Endothelial cell of umbilical vein (primary cell): ENCODE measurements around the gene ADPGK. TPM values are rescaled to one million over a fixed set of nuclear protein-coding genes. Genes with fewer than 3 reads are reported as not detected.

Experiments used
- BruUV-seq: library from RNA; stranded (reverse); fragments of 400-500 nt; replicated peaks from 2 replicates; lab custom pipeline; 2021; lab: Mats Ljungman, UMichigan
- CTCF ChIA-PET: fragments of 300-600, 350-600 bp; sonication (Branson Sonifier 250); formaldehyde crosslinking; loops from one replicate; lab custom pipeline; 2021; ENCODE audit warnings: antibody characterized with exemption, inconsistent platforms; lab: Charles Lee
- POLR2A ChIA-PET: fragments of 300-600, 350-600 bp; sonication (Branson Sonifier 250); formaldehyde crosslinking; loops from one replicate; lab custom pipeline; 2021; ENCODE audit warnings: antibody characterized with exemption, inconsistent platforms; lab: Charles Lee
- DNase-seq: peaks from one replicate; pipeline ENCODE4 v3.0.0-alpha.2; 2011; ENCODE audit warnings: low read depth, low spot score
- FAIRE-seq: peaks from 2 replicates; lab custom pipeline; 2011; peaks lifted over from hg19 to GRCh38; lab: Jason Lieb, UNC
- H2AFZ ChIP-seq: 2 replicates; pipeline ENCODE4 v1.6.0; 2012; ENCODE audit warnings: low read depth, low read length, control low read depth, inconsistent platforms
- H3K27ac ChIP-seq: 2 replicates; pipeline ENCODE4 v1.5.1; 2011; ENCODE audit warnings: low read depth, mild to moderate bottlenecking, control low read depth, low read length, moderate library complexity; ENCODE audit not compliant: insufficient read depth
- H3K27me3 ChIP-seq, 2 experiments: 2 replicates each; pipeline versions ENCODE4 v1.6.0 to v1.6.1; 2011; ENCODE audit warnings: low read length in 2 of 2, mixed read lengths in 1 of 2; ENCODE audit not compliant: control insufficient read depth in 2 of 2, insufficient read depth in 2 of 2
- H3K36me3 ChIP-seq, 2 experiments: 2 replicates in 1 of 2; 3 replicates in 1 of 2; pipeline ENCODE4 v1.5.1; 2011; ENCODE audit warnings: low read length in 2 of 2, mild to moderate bottlenecking in 1 of 2, moderate library complexity in 1 of 2; ENCODE audit not compliant: control insufficient read depth in 2 of 2, insufficient read depth in 2 of 2; ENCODE audit errors: extremely low read depth in 1 of 2
- H3K4me1 ChIP-seq: 3 replicates; pipeline ENCODE4 v1.5.1; 2011; ENCODE audit warnings: mild to moderate bottlenecking, low read length; ENCODE audit not compliant: control insufficient read depth, insufficient read depth; ENCODE audit errors: extremely low read depth
- H3K4me2 ChIP-seq: 2 replicates; pipeline ENCODE4 v1.6.1; 2011; ENCODE audit warnings: low read length, control low read depth, mixed read lengths; ENCODE audit not compliant: insufficient read depth
- H3K4me3 ChIP-seq, 3 experiments: fragments of 200-600 bp in 1 of 3; sonication (generic), shearing (Covaris generic) in 1 of 3; replicated peaks in 1 of 3; 2 replicates each; pipeline ENCODE4 v1.5.1; 2011 to 2016; ENCODE audit warnings: control low read depth in 3 of 3, low read length in 3 of 3, mild to moderate bottlenecking in 2 of 3, inconsistent platforms in 1 of 3, low read depth in 1 of 3, moderate library complexity in 1 of 3; ENCODE audit not compliant: insufficient read depth in 1 of 3
- H3K79me2 ChIP-seq: 2 replicates; pipeline ENCODE4 v1.6.0; 2012; ENCODE audit warnings: low read length, inconsistent platforms; ENCODE audit not compliant: control insufficient read depth, insufficient read depth
- H3K9ac ChIP-seq: replicated peaks from 2 replicates; pipeline ENCODE3; 2011; ENCODE audit warnings: low read length, control low read depth; ENCODE audit not compliant: insufficient read depth; ENCODE audit errors: extremely low read depth
- H3K9me1 ChIP-seq: replicated peaks from 3 replicates; pipeline ENCODE4 v1.6.0; 2011; ENCODE audit warnings: mild to moderate bottlenecking, low read length; ENCODE audit not compliant: control insufficient read depth, insufficient read depth; ENCODE audit errors: extremely low read depth
- H3K9me3 ChIP-seq: replicated peaks from 2 replicates; pipeline ENCODE4 v1.5.1; 2012; ENCODE audit warnings: low read length, inconsistent platforms; ENCODE audit not compliant: control insufficient read depth, insufficient read depth
- H4K20me1 ChIP-seq: replicated peaks from 2 replicates; pipeline ENCODE3; 2011; ENCODE audit warnings: mild to moderate bottlenecking, low read length; ENCODE audit not compliant: control insufficient read depth, insufficient read depth; ENCODE audit errors: extremely low read depth
- EZH2 ChIP-seq: IDR thresholded peaks from 2 replicates; pipeline ENCODE4 v1.6.1; 2012; ENCODE audit warnings: borderline replicate concordance, low read depth, mild to moderate bottlenecking, moderate library complexity, low read length, inconsistent platforms; ENCODE audit not compliant: severe bottlenecking
- FOS ChIP-seq: IDR thresholded peaks from 2 replicates; pipeline ENCODE4 v1.6.1; 2011; ENCODE audit warnings: mild to moderate bottlenecking, low read length, moderate library complexity, borderline replicate concordance; ENCODE audit not compliant: insufficient read depth
- GATA2 ChIP-seq: IDR thresholded peaks from 2 replicates; pipeline ENCODE4 v1.7.0; 2011; ENCODE audit warnings: low read depth, mild to moderate bottlenecking, moderate library complexity, mixed read lengths, low read length; ENCODE audit not compliant: insufficient read length, insufficient read depth
- JUN ChIP-seq: IDR thresholded peaks from 2 replicates; pipeline ENCODE4 v1.6.1; 2011; ENCODE audit warnings: borderline replicate concordance, low read depth; ENCODE audit not compliant: insufficient read length, insufficient read depth
- MYC ChIP-seq: IDR thresholded peaks from one replicate; pipeline ENCODE4 v1.6.1; 2011; ENCODE audit warnings: mild to moderate bottlenecking, low read depth, low read length
- POLR2A ChIP-seq: IDR thresholded peaks from 2 replicates; pipeline ENCODE4 v1.6.1; 2012; ENCODE audit warnings: low read depth, mild to moderate bottlenecking, control low read depth, low read length
- POLR2AphosphoS5 ChIP-seq: IDR thresholded peaks from 2 replicates; pipeline ENCODE4 v1.6.1; 2012; ENCODE audit warnings: low read depth, mild to moderate bottlenecking, control low read depth, low read length, moderate library complexity; ENCODE audit not compliant: insufficient read depth
- dilution Hi-C: fragments of 300-500 bp; cut with MboI; formaldehyde crosslinking; loops from one replicate; pipeline ENCODE4 v1.15.0; 2019; ENCODE audit warnings: low sequenced_read_pairs; ENCODE audit not compliant: extremely low pct_ligation_motif_present
- intact Hi-C: fragments of 100-400 bp; cut with micrococcal nuclease; formaldehyde crosslinking; loops from one replicate; pipeline ENCODE4 v1.10.0; 2022
- polyA plus RNA-seq, 4 experiments: library from polyadenylated mRNA; depleted of rRNA in 3 of 4; stranded (reverse) in 3 of 4; unstranded in 1 of 4; fragments of >200 nt; gene quantifications; 2 replicates each; pipeline versions ENCODE4 v1.2.1 to v1.2.3, GENCODE V29; 2011 to 2012; ENCODE audit warnings: missing spikeins in 1 of 4
- total RNA-seq: library from RNA; stranded (reverse); gene quantifications from 2 replicates; pipeline ENCODE4 v1.2.3, GENCODE V29; 2021
- TF ChIP-seq, protein P1 (sequence below), 2 donors: IDR thresholded peaks; 1 replicate in 1 of 2; 2 replicates in 1 of 2; pipeline ENCODE4 v1.5.1; 2011; ENCODE audit warnings: low read length in 2 of 2, mild to moderate bottlenecking in 2 of 2, moderate library complexity in 2 of 2, control low read depth in 1 of 2, inconsistent platforms in 1 of 2, low read depth in 1 of 2; ENCODE audit not compliant: insufficient read depth in 1 of 2; ENCODE audit errors: extremely low read depth in 1 of 2
- TF ChIP-seq, protein P2 (sequence below): IDR thresholded peaks from 2 replicates; pipeline ENCODE4 v1.6.1; 2011; ENCODE audit not compliant: insufficient read depth, insufficient read length

ADPGK gene
- total and polyA plus RNA-seq, 2 donors (not counting 3 experiments of a cell fraction or from before 2014, with no cell fraction given) = 51.0 to 57.1 TPM

DNA sequence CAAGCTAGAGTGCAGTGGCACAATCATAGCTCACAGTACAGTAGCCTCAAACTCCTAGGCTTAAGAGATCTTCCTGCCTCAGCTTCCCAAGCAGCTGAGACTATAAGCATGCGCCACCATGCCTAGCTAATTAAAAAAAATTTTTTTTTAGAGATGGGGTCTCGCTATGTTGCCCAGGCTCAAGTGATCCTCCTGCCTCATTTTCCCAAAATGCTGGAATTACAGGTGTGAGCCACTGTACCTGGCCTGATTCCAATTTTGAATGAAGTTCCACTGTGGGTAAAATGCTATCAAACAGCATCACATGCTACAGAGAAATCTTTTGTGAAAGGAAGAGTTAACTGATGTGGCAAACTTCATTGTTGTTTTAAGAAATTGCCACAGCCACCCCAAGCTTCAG lies 17.5 kb downstream of the ADPGK start:
- intact Hi-C loops = no loop called here
- Histone ChIP-seq H2AFZ (no peak overlapping the region), H3K79me2 (peaks cover 2% of the 10 kb centered on the region), H3K27ac (no peak overlapping the region), H3K4me1 (no peaks in the 10 kb centered on the region), H3K9me1 (no peaks in the 10 kb centered on the region), H4K20me1 (no peaks in the 10 kb centered on the region), H3K9ac (no peak overlapping the region), H3K4me2 (no peak overlapping the region), H3K4me3 (no peak overlapping the region), H3K9me3 (no peaks in the 10 kb centered on the region), H3K27me3 (no peaks in the 10 kb centered on the region), H3K36me3 (peaks cover 0 to 2% of the 10 kb centered on the region in 2 experiments)
- DNase-seq (no peak), FAIRE-seq (no peak)
- dilution Hi-C loops = no loop called here
- POLR2A ChIA-PET = no interaction called here
- no TSS peak for BruUV-seq
- CTCF ChIA-PET = no interaction called here
- TF ChIP-seq JUN = no peak
- TF ChIP-seq POLR2AphosphoS5 = no peak
- no peak for TF ChIP-seq FOS
- no peak for TF ChIP-seq POLR2A
- TF ChIP-seq, protein P1, sequence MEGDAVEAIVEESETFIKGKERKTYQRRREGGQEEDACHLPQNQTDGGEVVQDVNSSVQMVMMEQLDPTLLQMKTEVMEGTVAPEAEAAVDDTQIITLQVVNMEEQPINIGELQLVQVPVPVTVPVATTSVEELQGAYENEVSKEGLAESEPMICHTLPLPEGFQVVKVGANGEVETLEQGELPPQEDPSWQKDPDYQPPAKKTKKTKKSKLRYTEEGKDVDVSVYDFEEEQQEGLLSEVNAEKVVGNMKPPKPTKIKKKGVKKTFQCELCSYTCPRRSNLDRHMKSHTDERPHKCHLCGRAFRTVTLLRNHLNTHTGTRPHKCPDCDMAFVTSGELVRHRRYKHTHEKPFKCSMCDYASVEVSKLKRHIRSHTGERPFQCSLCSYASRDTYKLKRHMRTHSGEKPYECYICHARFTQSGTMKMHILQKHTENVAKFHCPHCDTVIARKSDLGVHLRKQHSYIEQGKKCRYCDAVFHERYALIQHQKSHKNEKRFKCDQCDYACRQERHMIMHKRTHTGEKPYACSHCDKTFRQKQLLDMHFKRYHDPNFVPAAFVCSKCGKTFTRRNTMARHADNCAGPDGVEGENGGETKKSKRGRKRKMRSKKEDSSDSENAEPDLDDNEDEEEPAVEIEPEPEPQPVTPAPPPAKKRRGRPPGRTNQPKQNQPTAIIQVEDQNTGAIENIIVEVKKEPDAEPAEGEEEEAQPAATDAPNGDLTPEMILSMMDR (IDR thresholded peaks at IDR 0.05; ENCODE audit: extremely low read depth in 1 of 2, insufficient read depth in 1 of 2, low read depth in 1 of 2, low read length in 2 of 2) = no peak
- TF ChIP-seq, protein P2, sequence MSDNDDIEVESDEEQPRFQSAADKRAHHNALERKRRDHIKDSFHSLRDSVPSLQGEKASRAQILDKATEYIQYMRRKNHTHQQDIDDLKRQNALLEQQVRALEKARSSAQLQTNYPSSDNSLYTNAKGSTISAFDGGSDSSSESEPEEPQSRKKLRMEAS = no peak
- no peak for TF ChIP-seq MYC
- TF ChIP-seq EZH2 = no peak
- TF ChIP-seq GATA2 = no peak
